Measurements from ENCODE around the gene ZFAND5.

DNA sequence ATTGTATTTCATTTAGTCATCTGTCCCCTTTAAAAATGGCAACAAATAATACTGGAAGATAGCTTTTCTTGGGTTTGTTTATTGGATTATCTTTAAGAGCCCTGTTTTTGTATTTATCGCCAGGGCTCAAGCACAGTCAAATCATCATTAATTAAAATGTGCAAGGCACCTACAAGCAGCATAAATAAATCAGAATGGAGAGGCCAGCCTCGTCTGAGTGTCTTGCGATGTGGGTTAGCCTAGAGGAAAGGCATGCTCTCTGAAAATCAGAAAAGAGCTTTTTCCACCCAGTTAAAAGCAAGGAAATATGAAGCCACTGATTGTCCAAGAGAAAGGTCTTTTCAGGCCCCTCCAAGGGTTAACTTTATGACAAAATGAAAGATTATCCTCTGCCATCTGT, 31.8 kb downstream of the ZFAND5 start:
- TF ChIP-seq, protein P1, sequence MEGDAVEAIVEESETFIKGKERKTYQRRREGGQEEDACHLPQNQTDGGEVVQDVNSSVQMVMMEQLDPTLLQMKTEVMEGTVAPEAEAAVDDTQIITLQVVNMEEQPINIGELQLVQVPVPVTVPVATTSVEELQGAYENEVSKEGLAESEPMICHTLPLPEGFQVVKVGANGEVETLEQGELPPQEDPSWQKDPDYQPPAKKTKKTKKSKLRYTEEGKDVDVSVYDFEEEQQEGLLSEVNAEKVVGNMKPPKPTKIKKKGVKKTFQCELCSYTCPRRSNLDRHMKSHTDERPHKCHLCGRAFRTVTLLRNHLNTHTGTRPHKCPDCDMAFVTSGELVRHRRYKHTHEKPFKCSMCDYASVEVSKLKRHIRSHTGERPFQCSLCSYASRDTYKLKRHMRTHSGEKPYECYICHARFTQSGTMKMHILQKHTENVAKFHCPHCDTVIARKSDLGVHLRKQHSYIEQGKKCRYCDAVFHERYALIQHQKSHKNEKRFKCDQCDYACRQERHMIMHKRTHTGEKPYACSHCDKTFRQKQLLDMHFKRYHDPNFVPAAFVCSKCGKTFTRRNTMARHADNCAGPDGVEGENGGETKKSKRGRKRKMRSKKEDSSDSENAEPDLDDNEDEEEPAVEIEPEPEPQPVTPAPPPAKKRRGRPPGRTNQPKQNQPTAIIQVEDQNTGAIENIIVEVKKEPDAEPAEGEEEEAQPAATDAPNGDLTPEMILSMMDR (IDR thresholded peaks at IDR 0.05), result no peak
- no peak for TF ChIP-seq POLR2A (IDR thresholded peaks at IDR 0.05)

Measured in thyroid gland (tissue), 4 donors.